ENCODE data around the gene WDR48.
A peak's percentile ranks its signal among the peaks of the same experiment; 100 is the strongest.

Gene WDR48

GRCh38 chr3:39051649-39052561 is at the start of gene WDR48, which contains the start of gene SCN11A:
WDR48 (plus strand) TSS chr3:39052016; CDS start chr3:39052026, 10 bp downstream.
SCN11A (minus strand) TSS chr3:39051944; CDS start chr3:38950362, 101,582 bp downstream.
- TF ChIP-seq CTCF (IDR thresholded peaks at IDR 0.05; ENCODE audit: insufficient read depth, low read length, poor library complexity, severe bottlenecking), result no peak
- Histone ChIP-seq H3K4me3 (replicated peaks; ENCODE audit: low read depth, low read length) (peak within 1 kb of the TSS; percentile 85), H3K27me3 (replicated peaks; ENCODE audit: control insufficient read depth, insufficient read depth, low read length) (no peaks in the 10 kb centered on the region), H3K36me3 (ENCODE audit: control insufficient read depth, insufficient read depth, low read length) (no peaks in the 10 kb centered on the region)
- peak; percentile 80 for DNase-seq (ENCODE audit: extremely low read depth, insufficient read length)

- H3K4me3 ChIP-seq (replicated peaks; ENCODE audit: low read depth, low read length), result no peak overlapping the region
- no peaks in the 10 kb centered on the region; the same call in 1 of the 2 replicates for H3K27me3 ChIP-seq (replicated peaks; ENCODE audit: control insufficient read depth, insufficient read depth, low read length)
- no peak for DNase-seq (ENCODE audit: extremely low read depth, insufficient read length)
- H3K36me3 ChIP-seq (ENCODE audit: control insufficient read depth, insufficient read depth, low read length), result no peaks in the 10 kb centered on the region
- TF ChIP-seq CTCF (IDR thresholded peaks at IDR 0.05; ENCODE audit: insufficient read depth, low read length, poor library complexity, severe bottlenecking), result no peak
Observed at GRCh38 chr3:39005295-39005694, 46.5 kb upstream of the WDR48 start.

GRCh38 chr3:39011191-39011736 is 40.6 kb upstream of the WDR48 start:
- Histone ChIP-seq H3K36me3 (ENCODE audit: control insufficient read depth, insufficient read depth, low read length) (no peaks in the 10 kb centered on the region), H3K4me3 (replicated peaks; ENCODE audit: low read depth, low read length) (no peak overlapping the region), H3K27me3 (replicated peaks; ENCODE audit: control insufficient read depth, insufficient read depth, low read length) (no peaks in the 10 kb centered on the region)
- no peak for DNase-seq (ENCODE audit: extremely low read depth, insufficient read length)
- no peak for TF ChIP-seq CTCF (IDR thresholded peaks at IDR 0.05; ENCODE audit: insufficient read depth, low read length, poor library complexity, severe bottlenecking)

- no peak for TF ChIP-seq CTCF (IDR thresholded peaks at IDR 0.05; ENCODE audit: insufficient read depth, low read length, poor library complexity, severe bottlenecking)
- DNase-seq (ENCODE audit: extremely low read depth, insufficient read length), result no peak
Observed at GRCh38 chr3:39013289-39013688, 38.5 kb upstream of the WDR48 start.

GRCh38 chr3:39013921-39014509 is 37.8 kb upstream of the WDR48 start:
- Histone ChIP-seq H3K36me3 (ENCODE audit: control insufficient read depth, insufficient read depth, low read length) (no peaks in the 10 kb centered on the region), H3K4me3 (replicated peaks; ENCODE audit: low read depth, low read length) (no peak overlapping the region), H3K27me3 (replicated peaks; ENCODE audit: control insufficient read depth, insufficient read depth, low read length) (no peaks in the 10 kb centered on the region)
- DNase-seq (ENCODE audit: extremely low read depth, insufficient read length), result no peak
- TF ChIP-seq CTCF (IDR thresholded peaks at IDR 0.05; ENCODE audit: insufficient read depth, low read length, poor library complexity, severe bottlenecking), result no peak

More at GRCh38 chr3:39013289-39013688, 38.5 kb upstream of the WDR48 start:
- H3K27me3 ChIP-seq (replicated peaks; ENCODE audit: control insufficient read depth, insufficient read depth, low read length), result no peaks in the 10 kb centered on the region
- H3K4me3 ChIP-seq (replicated peaks; ENCODE audit: low read depth, low read length), result no peak overlapping the region
- H3K36me3 ChIP-seq (ENCODE audit: control insufficient read depth, insufficient read depth, low read length), result no peaks in the 10 kb centered on the region
